Lower lobe of right lung (tissue), 2 donors: ENCODE measurements around the gene DMD. TPM values are rescaled to one million over a fixed set of nuclear protein-coding genes. Genes with fewer than 3 reads are reported as not detected.

Source experiments
- ATAC-seq, 2 donors: fragments of 200-7000 bp; cut with Tn5 transposase; one replicate each; pipeline ENCODE4 v1.9.1; 2020 to 2022; ENCODE audit warnings: mild to moderate bottlenecking in 2 of 2, moderate library complexity in 2 of 2
- DNase-seq: peaks from one replicate; pipeline ENCODE4 v3.0.0-alpha.2; 2020
- H3K27ac ChIP-seq: fragments of 200-600 bp; one replicate; pipeline ENCODE4 v1.8.0; 2022
- H3K27me3 ChIP-seq: fragments of 200-600 bp; one replicate; pipeline ENCODE4 v1.8.0; 2022; ENCODE audit warnings: low read depth
- H3K36me3 ChIP-seq: fragments of 200-600 bp; one replicate; pipeline ENCODE4 v1.8.0; 2022; ENCODE audit warnings: mild to moderate bottlenecking
- H3K4me1 ChIP-seq: fragments of 200-600 bp; one replicate; pipeline ENCODE4 v1.8.0; 2022
- H3K4me3 ChIP-seq: fragments of 200-600 bp; one replicate; pipeline ENCODE4 v1.8.0; 2022; ENCODE audit warnings: mild to moderate bottlenecking
- H3K9me3 ChIP-seq: fragments of 200-600 bp; one replicate; pipeline ENCODE4 v1.8.0; 2022
- CTCF ChIP-seq: fragments of 200-600 bp; IDR thresholded peaks from one replicate; pipeline ENCODE4 v1.8.0; 2022; ENCODE audit warnings: antibody characterized with exemption, mild to moderate bottlenecking
- intact Hi-C: fragments of 100-400 bp; cut with DNase I; formaldehyde crosslinking; loops from one replicate; pipeline ENCODE4 v1.11.0; 2022
- total RNA-seq: library from RNA; stranded (reverse); fragmentation: NEBNext Ultra II Directional; extraction: Animal tissue kit (Norgen Biotek cat#: 25700); gene quantifications from one replicate; pipeline ENCODE4 v1.2.1, GENCODE V29; 2021
- donor health status: DM: no; HTN: yes; CAD: no; lungs with severe emphysema.

The DMD gene
- total RNA-seq, 1 donor from 2014 or later, result 29.4 TPM

- DNase-seq, result no peak
- Histone ChIP-seq H3K27me3 (no peaks in the 10 kb centered on the region), H3K4me3 (no peak overlapping the region), H3K27ac (no peak overlapping the region), H3K9me3 (no peaks in the 10 kb centered on the region), H3K4me1 (no peaks in the 10 kb centered on the region), H3K36me3 (no peaks in the 10 kb centered on the region)
- no peak for ATAC-seq
- intact Hi-C loops, result no loop called here
- TF ChIP-seq CTCF, result no peak
These were observed 1663.5 kb downstream of the DMD start for GRCh38 chrX:31547816-31548215.

GRCh38 chrX:31547416-31547815 lies 1663.9 kb downstream of the DMD start:
- Histone ChIP-seq H3K27me3 (no peaks in the 10 kb centered on the region), H3K27ac (no peak overlapping the region), H3K4me1 (no peaks in the 10 kb centered on the region), H3K9me3 (no peaks in the 10 kb centered on the region), H3K36me3 (no peaks in the 10 kb centered on the region), H3K4me3 (no peak overlapping the region)
- DNase-seq, result no peak
- TF ChIP-seq CTCF, result no peak
- intact Hi-C loops, result no loop called here
- ATAC-seq, result no peak

- no peak for ATAC-seq
- intact Hi-C loops, result no loop called here
These were observed 1665.2 kb downstream of the DMD start for GRCh38 chrX:31546126-31546525.

GRCh38 chrX:31545726-31546125 lies 1665.6 kb downstream of the DMD start:
- ATAC-seq (no peak), DNase-seq (no peak)
- H3K27me3 ChIP-seq, result no peaks in the 10 kb centered on the region
- no peaks in the 10 kb centered on the region for H3K9me3 ChIP-seq
- no peak overlapping the region for H3K27ac ChIP-seq
- no peaks in the 10 kb centered on the region for H3K36me3 ChIP-seq
- no peak for TF ChIP-seq CTCF
- H3K4me3 ChIP-seq, result no peak overlapping the region
- no peaks in the 10 kb centered on the region for H3K4me1 ChIP-seq
- intact Hi-C loops, result no loop called here

More at GRCh38 chrX:31546126-31546525, 1665.2 kb downstream of the DMD start:
- no peaks in the 10 kb centered on the region for H3K9me3 ChIP-seq
- no peak for TF ChIP-seq CTCF
- H3K27me3 ChIP-seq, result no peaks in the 10 kb centered on the region
- H3K4me3 ChIP-seq, result no peak overlapping the region
- DNase-seq, result no peak
- H3K4me1 ChIP-seq, result no peaks in the 10 kb centered on the region
- no peak overlapping the region for H3K27ac ChIP-seq
- no peaks in the 10 kb centered on the region for H3K36me3 ChIP-seq

GRCh38 chrX:31545191-31545590 lies 1666.2 kb downstream of the DMD start:
- no peaks in the 10 kb centered on the region for H3K36me3 ChIP-seq
- no peaks in the 10 kb centered on the region for H3K4me1 ChIP-seq
- H3K27ac ChIP-seq, result no peak overlapping the region
- no peaks in the 10 kb centered on the region for H3K9me3 ChIP-seq
- DNase-seq (no peak), ATAC-seq (no peak)
- no peak for TF ChIP-seq CTCF
- intact Hi-C loops, result no loop called here
- H3K4me3 ChIP-seq, result no peak overlapping the region
- no peaks in the 10 kb centered on the region for H3K27me3 ChIP-seq

- intact Hi-C loops, result no loop called here
- H3K36me3 ChIP-seq, result no peaks in the 10 kb centered on the region
- TF ChIP-seq CTCF, result no peak
- peak in 1 of 2 donors; percentile 60 for ATAC-seq
- no peak overlapping the region for H3K4me3 ChIP-seq
- H3K9me3 ChIP-seq, result no peaks in the 10 kb centered on the region
- H3K4me1 ChIP-seq, result no peaks in the 10 kb centered on the region
- no peak overlapping the region for H3K27ac ChIP-seq
- DNase-seq, result no peak
- no peaks in the 10 kb centered on the region for H3K27me3 ChIP-seq
These were observed 1667.7 kb downstream of the DMD start for GRCh38 chrX:31543634-31544033.
